DMS53 treated with DMSO at 0.1 percent for 48 hours (cell line): ENCODE data around the gene LIN7A.
"Not testable (repeated sequence)": the region's sequence is repeated elsewhere in the genome, so short reads cannot be mapped to it uniquely, and the experiment has no call there.

Experiments
- DNase-seq: peaks from one replicate; lab custom pipeline; 2025; ENCODE audit not compliant: unreplicated experiment; lab: John Stamatoyannopoulos, UW

The LIN7A gene

DNA sequence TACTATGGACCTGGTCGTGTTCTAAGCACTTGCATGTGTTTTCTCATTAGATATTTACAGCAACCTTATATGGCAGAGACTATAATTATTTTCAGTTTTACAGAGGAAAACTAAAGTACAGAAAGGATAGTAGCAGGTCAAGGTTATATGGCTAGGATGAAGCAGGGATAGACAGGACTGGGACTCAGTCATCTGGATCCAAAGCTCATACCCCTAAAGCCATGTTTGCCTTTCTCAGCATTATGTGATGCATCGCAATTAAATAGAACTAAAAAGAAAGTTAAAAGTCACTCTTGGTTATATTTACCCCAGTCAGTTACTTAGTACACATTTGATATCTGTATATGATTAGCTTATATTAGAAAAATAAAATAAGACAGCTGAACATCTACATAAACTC lies 13.3 kb downstream of the LIN7A start:
- no peak for DNase-seq

DNA sequence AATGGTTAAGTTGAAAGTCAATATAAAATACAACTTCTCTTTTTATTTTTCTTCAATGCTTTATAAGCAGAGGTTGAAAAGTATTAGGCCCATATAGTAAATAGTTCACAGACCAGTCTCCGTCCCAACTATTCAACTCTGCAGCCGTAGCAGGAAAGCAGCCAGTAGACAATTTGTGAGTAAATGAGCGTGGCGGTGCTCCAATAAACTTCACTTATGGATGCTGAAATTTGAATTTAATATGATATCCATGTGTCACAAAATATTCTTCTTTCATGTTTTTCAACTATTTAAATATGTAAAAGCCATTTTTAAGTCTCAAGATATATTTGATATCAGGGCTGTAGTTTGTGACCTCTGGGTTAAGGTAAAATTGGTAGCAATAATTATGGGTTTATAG lies 17.7 kb downstream of the LIN7A start:
- no peak for DNase-seq

DNA sequence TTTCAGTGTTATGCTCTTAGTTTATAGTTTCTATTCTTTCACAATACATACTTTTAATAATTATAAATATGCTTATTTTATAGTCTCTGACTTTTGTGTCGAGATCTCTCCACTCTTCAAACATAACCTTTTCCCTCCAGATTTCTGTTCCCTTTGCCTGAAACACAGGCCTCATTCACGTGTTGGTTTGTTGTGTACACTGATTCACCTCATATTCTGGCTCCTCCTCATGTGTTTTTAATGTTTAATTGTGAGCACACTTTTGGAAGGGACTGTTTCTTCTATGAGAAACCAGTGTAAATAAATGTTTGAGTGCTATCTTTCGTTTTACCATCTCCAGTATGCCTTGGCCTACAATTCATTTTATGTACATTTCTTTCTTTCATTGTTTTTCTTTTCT lies 20.1 kb downstream of the LIN7A start:
- DNase-seq = no peak

DNA sequence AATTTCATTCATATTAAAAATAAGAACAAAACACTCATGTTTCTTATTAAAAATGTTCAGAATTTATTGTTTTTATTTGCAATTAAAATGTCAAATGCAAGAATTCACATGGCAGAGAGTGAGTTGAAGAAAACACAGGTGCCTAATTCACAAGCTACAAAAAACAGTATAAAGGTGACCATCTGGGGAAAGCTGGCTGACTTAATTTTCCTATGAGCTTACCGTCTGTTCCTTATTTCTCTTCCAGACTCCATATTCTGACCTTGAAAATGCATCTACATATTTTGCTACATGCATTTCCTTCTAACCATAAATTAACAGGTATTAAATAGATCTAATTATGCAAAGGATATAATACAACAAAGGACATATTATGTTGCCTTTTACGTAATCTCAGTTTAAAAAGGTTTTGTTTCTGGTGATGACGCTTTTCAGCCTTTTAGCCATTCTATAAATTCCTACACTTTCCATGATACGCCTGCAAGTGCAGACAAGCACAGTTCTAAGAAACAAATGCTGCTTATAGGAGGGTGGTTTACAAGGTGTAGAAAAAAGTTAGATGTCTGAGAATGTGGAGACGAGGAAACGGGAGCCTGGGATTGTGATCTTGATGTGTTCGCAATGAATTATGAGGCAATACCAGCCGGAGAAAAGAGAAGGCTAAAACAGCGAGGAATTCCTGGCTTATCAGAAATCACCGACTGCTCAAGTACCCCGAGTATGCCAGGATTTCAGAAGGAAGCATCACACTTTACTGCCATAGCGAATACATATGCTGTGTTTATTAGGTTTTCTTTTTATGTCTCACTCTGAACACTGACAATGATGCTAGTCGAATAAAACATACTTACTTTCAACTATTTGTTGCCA lies 24.6 kb downstream of the LIN7A start:
- no peak for DNase-seq

DNA sequence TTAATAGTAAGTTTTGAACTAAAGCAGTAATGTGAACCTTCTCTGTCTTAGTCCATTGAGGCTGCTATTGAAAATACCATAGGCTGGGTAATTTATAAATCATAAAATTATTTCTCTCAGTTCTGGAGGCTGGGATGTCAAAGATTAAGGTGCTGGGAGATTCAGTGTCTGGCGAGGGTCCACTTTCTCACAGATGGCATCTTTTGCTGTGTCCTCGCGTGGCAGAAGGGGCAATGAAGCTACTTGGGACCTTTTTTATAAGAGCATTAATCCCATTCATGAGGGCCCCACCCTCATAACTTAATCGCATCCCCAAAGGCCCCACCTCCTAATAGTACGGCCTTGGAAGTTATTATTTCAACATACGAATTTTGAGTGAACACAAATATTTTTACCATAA lies 28.4 kb downstream of the LIN7A start:
- no peak for DNase-seq

DNA sequence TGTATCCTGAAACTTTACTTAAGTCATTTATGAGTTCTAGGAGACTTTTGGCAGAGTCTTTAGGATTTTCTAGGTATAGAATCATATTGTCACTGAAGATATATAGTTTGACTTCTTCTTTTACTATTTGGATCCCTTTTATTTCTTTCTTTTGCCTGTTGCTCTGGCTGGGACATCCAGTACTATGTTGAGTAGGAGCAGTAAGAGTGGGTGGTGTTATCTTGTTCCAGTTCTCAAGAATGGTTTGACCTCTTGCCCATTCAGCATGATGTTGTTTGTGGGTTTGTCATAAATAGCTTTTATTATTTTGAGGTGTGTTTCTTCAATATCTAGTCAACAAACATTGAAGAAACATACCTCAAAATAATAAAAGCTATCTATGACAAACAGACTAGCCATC lies 35.0 kb downstream of the LIN7A start:
- no peak for DNase-seq

DNA sequence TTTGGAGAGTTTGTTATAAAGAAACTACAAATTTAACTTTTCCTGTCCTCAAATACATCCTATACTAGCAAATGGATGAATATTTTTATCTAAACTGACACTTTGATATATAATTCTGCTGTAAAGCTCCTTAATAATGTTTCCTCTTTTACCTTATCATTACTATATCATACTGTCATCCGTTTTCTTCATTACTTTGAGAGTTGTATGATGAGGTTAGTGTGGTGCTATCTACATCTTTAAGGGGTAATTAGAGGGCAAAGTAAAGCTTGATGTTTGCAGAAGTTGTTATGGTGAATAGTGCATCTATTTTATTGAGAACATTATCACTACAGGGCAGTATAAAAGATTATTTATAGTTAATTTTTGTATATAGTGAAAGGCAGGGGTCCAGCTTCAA lies 36.1 kb downstream of the LIN7A start:
- DNase-seq = no peak

DNA sequence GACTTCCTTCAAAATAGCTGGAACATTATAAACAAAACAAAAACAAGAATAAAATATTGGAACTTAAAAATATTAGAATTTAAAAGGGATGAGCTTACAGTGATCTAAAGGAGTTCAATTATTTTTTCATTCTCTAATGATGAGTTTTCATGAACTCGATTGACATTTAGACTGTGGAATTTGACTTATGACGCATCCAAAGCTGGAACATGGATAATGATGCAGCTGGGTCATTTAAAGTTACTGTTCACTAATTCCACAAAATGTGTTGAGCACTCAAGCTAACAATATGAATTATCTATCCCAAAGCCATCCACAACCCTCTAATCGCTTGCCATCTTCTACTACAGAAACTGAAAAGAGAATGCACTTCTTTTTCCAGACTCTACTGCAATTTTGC lies 42.5 kb downstream of the LIN7A start:
- no peak for DNase-seq

DNA sequence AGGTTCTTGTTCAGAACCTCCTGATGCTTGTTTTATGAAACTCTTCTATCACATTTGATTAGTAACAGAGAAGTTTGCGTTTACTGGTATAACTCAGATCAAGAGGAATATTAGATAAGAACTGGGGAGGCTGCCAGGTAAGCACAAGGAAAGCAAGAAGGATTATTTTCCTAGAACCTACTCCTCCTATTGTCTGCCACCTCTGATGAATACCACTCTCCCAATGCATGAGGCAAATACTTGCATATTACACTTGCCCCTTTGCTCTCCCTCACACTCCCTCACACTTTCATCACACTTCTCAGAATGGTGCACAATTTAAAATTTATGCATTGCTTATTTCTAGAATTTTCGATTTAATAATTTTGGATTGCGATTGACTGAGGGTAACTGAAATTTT lies 43.6 kb downstream of the LIN7A start:
- DNase-seq = no peak

DNA sequence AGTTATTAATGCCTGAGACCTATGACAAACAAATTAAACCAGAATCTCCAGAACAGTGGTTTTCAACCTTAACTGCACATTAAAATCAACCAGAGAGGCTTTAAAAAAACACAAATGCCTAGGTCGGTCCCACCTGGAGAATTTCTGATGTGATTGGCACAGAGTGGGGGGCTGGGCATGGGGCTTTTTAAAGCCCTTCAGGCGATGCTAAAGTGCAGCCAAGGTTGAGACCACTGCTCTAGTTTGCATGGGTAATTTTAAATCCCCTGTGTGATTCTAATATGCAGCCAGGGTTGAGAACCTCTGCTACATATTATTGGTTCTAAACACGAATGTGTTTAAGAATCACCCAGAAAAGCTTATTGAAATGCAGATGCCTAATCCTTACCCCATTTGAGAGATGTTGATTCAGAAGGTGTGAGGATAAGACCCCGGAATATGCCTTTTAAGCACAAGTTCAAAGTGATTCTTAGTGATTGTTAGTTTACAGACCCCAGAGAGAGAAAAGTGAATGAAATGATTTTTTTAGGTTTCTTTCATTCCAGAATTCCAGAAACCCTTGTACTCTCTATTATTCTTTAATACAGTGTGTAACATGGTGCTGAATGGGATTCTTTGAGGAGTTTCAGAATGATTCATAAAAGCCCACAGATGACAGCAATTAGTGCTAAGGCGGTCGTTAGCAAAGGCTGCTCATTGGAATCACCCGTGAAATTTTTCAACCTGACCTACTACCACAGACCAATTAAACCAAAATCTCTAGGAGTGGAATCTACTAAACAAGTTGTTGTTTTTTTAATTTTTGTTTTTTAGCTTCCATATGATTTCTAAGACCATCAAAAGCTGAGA lies 44.9 kb downstream of the LIN7A start:
- DNase-seq = no peak

DNA sequence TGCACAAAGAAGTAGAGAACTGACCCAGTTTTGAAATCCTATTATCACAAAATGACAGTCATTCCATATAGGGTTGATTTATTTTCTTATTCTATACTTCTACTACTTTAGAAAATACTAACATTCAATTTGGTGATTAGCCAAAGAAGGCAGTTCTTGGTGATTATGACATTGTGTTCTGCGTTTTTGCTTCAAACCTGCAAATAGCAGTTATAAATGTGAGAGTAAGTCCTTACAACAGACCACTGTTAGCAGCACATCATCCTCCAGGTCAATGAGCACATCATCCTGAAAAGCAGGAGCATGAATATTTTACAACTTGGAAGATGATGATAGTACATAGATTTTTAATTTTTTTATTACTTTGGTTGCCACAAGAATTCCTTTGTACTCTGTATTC lies 53.1 kb downstream of the LIN7A start:
- no peak for DNase-seq

DNA sequence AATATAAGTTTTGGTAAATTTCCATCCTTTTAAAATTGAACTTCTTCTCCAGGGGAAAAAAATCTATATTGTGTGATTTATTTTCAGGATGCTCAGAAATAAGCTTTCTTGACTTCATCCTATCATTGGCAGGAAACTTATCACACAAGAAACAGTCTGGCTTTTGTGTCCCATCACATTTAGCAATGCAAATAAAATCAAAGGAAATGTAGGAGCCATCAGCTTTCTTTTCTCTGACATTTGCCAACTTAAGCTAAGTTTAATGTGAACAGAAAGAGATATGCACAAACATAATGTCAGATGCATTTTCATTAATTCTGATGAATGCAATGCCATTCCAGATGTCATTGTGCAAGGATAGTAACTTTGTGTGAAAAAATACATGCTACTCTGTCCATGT lies 56.6 kb downstream of the LIN7A start:
- DNase-seq = no peak

DNA sequence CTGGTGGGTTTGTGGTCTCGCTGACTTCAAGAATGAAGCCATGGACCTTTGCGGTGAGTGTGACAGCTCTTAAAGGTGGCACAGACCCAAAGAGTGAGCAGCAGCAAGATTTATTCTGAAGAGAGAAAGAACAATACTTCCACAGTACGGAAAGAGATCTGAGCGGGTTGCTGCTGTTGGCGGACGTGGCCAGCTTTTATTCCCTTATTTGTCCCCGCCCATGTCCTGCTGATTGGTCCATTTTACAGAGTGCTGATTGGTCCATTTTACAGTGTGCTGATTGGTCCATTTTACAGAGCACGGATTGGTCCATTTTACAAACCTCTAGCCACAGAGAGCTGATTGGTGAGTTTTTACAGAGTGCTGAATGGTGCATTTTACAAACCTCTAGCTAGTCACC lies 59.3 kb downstream of the LIN7A start:
- DNase-seq = not testable (repeated sequence)

DNA sequence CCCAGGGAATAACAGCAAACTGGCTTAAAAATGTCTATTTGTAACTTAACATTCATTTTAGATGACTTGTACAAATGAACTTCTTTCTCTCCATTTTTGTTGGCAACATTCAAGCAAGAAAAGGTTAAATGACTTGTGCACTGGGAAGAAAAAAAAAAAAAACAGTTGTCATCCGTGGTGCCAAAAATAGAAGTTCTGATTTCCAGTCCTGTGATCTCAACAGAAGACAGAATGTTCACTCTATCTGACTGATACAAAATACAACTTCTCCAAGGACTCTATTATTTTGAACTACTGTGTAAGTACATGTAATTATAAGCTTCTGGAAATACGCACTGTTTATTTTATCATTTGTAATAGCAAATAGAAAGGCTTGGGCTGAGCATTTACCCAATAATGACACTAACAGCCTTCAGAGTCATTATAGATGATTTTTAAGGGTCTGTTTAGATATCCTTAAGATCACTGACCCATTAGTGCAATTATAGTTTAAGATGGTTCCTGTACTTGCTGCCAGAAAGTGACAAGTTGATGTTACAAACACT lies 59.9 kb downstream of the LIN7A start:
- DNase-seq = no peak

DNA sequence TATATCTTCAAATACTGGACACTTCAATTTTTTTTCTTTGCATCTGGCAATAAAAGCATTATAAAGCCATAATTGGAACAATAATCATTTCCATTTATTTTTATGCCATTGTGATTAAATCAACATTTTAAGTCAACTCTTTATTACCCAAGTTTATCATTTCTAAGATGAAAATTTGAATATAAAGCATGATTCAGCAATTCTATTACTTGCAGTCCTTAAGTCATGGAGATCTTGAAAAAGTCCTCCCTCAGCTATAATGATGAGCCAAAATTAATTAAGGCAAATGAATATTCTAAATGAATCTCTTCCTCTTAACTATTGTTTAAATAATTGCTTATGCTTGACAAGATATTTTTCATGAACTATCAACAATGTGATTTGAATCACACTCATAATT lies 65.7 kb downstream of the LIN7A start:
- no peak for DNase-seq

DNA sequence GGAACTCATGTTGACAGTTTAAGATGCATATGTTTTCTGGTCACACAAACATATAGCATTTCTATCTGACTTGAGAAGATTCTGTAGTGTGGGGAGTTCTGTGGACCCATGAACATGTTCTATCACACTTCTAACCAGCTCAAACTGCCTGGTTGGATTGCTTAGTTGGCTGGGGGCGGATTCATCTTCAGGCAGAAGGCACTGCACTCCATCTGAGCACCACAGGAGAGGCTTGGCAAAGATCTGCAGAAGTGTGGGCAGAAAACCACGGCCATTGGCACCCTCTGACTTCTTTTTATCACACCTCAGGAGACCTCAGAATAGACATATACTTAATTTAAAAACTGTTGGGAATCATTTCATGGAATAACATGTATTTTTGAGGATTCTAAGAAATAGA lies 68.5 kb downstream of the LIN7A start:
- DNase-seq = no peak

DNA sequence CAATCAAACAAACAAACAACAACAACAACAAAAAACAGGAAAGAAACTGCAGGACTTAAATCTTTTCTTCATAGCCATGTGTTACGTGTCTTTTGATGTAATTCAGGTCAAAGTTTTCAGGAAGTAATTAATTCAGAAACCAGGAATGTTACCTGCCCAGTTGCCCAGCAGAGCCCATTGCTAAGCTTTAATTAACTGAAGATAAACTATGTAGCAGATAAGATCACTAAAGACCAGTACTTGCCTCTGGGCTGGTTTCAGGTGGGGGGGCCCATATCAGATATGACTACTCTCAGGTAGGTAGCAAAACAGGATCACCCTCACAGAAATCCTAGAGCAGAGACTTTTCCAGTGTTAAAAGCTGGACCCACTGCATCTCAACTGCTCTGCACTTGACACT lies 69.2 kb downstream of the LIN7A start:
- no peak for DNase-seq

DNA sequence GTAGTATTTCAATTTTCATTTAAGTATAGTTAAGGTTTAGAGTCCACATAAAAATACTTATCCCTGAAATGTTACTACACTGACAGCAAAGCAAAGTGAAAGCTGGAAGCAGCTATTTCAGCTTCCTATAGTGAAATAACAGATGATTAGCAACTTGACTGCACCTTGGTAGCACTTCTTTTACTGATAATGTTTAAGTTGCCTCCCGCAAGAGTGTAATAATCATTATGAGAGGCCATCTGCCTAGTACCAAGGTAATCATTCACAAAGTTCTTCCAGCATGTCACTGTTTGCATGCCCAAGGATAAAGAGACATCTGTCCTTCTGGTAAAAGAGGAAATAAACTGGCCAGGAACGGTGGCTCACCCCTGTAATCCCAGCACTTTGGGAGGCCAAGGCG lies 69.8 kb downstream of the LIN7A start:
- no peak for DNase-seq

DNA sequence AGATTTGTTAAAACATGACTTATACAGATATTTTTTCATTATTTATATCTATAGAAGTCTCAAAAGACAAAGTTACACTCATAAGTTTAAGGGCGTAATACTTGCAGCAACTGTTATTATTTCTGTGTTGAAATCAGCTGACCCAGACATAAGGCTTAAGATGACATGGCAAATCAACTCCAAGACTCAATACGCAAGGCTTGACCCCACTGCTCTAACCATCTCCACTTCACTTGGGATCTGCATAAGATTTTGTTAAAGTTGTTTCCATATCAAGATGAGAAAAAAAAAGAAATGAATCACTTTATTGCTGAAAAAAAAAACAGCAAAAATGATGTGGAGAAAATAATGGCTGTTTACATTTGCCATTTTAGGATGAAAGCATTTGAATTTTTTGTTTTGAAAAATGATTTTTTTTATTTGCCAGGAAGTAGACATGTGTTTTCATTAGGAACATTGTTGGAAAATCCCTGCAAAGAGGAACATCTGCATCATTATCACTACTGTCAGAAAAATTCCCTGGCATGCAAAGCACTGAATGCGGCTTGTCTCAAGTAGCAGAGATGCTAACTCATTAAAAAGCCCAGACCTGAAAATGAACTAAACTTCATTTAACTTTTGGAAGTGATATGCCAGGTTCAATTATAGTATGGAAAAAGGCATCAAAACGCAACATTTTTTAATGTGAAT lies 73.5 kb downstream of the LIN7A start:
- no peak for DNase-seq

DNA sequence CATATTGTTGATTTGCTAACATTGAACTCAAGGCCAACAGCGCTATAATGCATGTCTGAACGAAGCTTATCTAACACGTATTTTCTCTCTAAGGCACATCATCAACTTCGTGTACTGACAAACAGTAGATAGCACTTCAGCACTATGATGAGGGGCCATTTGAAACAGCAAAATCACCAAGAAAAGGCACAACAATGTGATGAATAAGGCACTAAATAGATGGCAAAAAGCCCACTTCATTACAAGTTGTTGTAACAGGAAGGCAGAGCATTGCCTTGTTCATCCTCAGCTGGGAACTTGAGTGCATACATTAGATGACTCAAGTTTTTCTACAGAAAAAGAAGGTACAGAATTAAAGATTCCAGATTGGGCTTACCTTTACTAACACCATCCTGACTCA lies 75.2 kb downstream of the LIN7A start:
- DNase-seq = no peak

DNA sequence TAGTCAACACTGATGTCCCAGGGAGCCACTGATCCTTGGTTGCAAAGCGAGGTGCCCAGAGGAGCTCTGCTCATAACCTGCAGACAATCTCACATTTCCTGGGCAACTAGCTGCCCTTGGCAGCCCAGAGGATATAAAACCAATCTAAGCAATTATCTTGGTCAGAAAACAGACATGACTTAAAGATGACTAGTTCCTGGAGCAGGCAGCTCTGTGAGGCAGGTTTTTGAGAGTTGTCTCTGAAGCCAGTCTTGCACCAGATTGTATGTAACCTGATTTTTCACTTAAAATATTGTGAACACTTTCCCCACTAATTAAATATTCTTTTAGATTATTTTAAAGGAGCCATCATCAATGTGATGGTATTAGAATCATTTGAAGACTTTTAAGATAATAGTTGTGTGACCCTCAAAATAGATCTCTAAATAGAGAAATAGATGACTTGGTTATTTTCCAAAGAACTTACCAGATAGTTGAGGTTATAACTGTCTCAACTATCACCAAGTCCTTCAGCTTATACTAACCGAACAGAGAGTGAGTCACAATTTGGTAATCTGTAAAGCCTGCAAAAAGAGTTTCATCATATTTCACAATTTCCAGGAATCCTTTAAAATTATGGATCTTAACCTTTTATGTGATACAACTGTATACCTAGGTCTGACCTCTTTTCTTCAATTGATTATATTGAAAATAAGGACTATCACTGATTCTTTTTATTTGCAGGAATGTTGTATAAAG lies 75.9 kb downstream of the LIN7A start:
- DNase-seq = no peak
